ENCODE results near the gene LRP6.
"Not testable (repeated sequence)": the region's sequence is repeated elsewhere in the genome, so short reads cannot be mapped to it uniquely, and the experiment has no call there.

Gene LRP6

GRCh38 chr12:12263909-12264308 lies 2.9 kb downstream of the LRP6 start:
- no peak for ATAC-seq
- TF ChIP-seq ISL1 (CRISPR knock-in tag; IDR thresholded peaks at IDR 0.05) (no peak), PPARA (CRISPR knock-in tag; IDR thresholded peaks at IDR 0.05; ENCODE audit: borderline replicate concordance) (no peak), CSDC2 (CRISPR knock-in tag; IDR thresholded peaks at IDR 0.05) (no peak), ZFP3 (CRISPR knock-in tag; IDR thresholded peaks at IDR 0.05) (no peak), ZNF70 (CRISPR knock-in tag; IDR thresholded peaks at IDR 0.05) (no peak), ZNF8 (CRISPR knock-in tag; IDR thresholded peaks at IDR 0.05) (no peak), ZFP30 (CRISPR knock-in tag; IDR thresholded peaks at IDR 0.05) (no peak), CREB5 (CRISPR knock-in tag; IDR thresholded peaks at IDR 0.05; ENCODE audit: low read depth) (no peak), ZC3H10 (CRISPR knock-in tag; IDR thresholded peaks at IDR 0.05) (no peak), GLIS3 (CRISPR knock-in tag; IDR thresholded peaks at IDR 0.05) (no peak), ZNF565 (CRISPR knock-in tag; conservative IDR thresholded peaks at IDR 0.05; ENCODE audit: low read depth) (no peak), SNAI2 (CRISPR knock-in tag; IDR thresholded peaks at IDR 0.05) (no peak), ESRRG (CRISPR knock-in tag; IDR thresholded peaks at IDR 0.05) (no peak), ARNTL (CRISPR knock-in tag; IDR thresholded peaks at IDR 0.05; ENCODE audit: borderline replicate concordance, low read depth) (no peak), TCF4 (CRISPR knock-in tag; IDR thresholded peaks at IDR 0.05; ENCODE audit: borderline replicate concordance) (no peak)
- TF ChIP-seq, protein P1, sequence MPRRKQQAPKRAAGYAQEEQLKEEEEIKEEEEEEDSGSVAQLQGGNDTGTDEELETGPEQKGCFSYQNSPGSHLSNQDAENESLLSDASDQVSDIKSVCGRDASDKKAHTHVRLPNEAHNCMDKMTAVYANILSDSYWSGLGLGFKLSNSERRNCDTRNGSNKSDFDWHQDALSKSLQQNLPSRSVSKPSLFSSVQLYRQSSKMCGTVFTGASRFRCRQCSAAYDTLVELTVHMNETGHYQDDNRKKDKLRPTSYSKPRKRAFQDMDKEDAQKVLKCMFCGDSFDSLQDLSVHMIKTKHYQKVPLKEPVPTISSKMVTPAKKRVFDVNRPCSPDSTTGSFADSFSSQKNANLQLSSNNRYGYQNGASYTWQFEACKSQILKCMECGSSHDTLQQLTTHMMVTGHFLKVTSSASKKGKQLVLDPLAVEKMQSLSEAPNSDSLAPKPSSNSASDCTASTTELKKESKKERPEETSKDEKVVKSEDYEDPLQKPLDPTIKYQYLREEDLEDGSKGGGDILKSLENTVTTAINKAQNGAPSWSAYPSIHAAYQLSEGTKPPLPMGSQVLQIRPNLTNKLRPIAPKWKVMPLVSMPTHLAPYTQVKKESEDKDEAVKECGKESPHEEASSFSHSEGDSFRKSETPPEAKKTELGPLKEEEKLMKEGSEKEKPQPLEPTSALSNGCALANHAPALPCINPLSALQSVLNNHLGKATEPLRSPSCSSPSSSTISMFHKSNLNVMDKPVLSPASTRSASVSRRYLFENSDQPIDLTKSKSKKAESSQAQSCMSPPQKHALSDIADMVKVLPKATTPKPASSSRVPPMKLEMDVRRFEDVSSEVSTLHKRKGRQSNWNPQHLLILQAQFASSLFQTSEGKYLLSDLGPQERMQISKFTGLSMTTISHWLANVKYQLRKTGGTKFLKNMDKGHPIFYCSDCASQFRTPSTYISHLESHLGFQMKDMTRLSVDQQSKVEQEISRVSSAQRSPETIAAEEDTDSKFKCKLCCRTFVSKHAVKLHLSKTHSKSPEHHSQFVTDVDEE (CRISPR knock-in tag; IDR thresholded peaks at IDR 0.05): no peak
- TF ChIP-seq, protein P2, sequence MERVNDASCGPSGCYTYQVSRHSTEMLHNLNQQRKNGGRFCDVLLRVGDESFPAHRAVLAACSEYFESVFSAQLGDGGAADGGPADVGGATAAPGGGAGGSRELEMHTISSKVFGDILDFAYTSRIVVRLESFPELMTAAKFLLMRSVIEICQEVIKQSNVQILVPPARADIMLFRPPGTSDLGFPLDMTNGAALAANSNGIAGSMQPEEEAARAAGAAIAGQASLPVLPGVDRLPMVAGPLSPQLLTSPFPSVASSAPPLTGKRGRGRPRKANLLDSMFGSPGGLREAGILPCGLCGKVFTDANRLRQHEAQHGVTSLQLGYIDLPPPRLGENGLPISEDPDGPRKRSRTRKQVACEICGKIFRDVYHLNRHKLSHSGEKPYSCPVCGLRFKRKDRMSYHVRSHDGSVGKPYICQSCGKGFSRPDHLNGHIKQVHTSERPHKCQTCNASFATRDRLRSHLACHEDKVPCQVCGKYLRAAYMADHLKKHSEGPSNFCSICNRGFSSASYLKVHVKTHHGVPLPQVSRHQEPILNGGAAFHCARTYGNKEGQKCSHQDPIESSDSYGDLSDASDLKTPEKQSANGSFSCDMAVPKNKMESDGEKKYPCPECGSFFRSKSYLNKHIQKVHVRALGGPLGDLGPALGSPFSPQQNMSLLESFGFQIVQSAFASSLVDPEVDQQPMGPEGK (CRISPR knock-in tag; IDR thresholded peaks at IDR 0.05; ENCODE audit: borderline replicate concordance): no peak

DNA sequence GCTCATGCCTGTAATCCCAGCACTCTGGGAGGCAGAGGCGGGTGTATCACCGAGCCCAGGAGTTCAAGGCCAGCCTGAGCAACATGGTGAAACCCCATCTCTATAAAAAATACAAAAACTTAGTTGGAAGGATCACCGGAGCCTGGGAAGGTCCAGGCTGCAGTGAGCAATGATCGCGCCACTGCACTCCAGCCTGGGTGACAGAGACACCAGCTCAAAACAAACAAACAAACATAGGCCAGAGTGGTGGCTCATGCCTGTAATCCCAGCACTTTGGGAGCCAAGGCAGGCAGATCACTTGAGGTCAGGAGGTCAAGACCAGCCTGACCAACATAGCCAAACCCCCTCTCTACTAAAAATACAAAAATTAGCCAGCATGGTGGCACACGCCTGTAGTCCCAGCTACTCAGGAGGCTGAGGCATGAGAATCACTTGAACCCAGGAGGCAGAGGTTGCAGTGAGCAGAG lies 10.5 kb downstream of the LRP6 start:
- not testable (repeated sequence) for ATAC-seq

GRCh38 chr12:12254553-12254952 lies 12.3 kb downstream of the LRP6 start:
- TF ChIP-seq, protein P3, sequence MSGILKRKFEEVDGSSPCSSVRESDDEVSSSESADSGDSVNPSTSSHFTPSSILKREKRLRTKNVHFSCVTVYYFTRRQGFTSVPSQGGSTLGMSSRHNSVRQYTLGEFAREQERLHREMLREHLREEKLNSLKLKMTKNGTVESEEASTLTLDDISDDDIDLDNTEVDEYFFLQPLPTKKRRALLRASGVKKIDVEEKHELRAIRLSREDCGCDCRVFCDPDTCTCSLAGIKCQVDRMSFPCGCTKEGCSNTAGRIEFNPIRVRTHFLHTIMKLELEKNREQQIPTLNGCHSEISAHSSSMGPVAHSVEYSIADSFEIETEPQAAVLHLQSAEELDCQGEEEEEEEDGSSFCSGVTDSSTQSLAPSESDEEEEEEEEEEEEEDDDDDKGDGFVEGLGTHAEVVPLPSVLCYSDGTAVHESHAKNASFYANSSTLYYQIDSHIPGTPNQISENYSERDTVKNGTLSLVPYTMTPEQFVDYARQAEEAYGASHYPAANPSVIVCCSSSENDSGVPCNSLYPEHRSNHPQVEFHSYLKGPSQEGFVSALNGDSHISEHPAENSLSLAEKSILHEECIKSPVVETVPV (CRISPR knock-in tag; IDR thresholded peaks at IDR 0.05): no peak
- TF ChIP-seq BACH2 (CRISPR knock-in tag; IDR thresholded peaks at IDR 0.05; ENCODE audit: borderline replicate concordance): no peak
- no peak for TF ChIP-seq ZNF70 (CRISPR knock-in tag; IDR thresholded peaks at IDR 0.05)
- no peak for TF ChIP-seq TCF4 (CRISPR knock-in tag; IDR thresholded peaks at IDR 0.05; ENCODE audit: borderline replicate concordance)
- no peak for TF ChIP-seq PPARA (CRISPR knock-in tag; IDR thresholded peaks at IDR 0.05; ENCODE audit: borderline replicate concordance)
- no peak for TF ChIP-seq SNAI2 (CRISPR knock-in tag; IDR thresholded peaks at IDR 0.05)
- TF ChIP-seq, protein P4, sequence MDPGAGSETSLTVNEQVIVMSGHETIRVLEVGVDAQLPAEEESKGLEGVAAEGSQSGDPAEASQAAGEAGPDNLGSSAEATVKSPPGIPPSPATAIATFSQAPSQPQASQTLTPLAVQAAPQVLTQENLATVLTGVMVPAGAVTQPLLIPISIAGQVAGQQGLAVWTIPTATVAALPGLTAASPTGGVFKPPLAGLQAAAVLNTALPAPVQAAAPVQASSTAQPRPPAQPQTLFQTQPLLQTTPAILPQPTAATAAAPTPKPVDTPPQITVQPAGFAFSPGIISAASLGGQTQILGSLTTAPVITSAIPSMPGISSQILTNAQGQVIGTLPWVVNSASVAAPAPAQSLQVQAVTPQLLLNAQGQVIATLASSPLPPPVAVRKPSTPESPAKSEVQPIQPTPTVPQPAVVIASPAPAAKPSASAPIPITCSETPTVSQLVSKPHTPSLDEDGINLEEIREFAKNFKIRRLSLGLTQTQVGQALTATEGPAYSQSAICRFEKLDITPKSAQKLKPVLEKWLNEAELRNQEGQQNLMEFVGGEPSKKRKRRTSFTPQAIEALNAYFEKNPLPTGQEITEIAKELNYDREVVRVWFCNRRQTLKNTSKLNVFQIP (CRISPR knock-in tag; IDR thresholded peaks at IDR 0.05; ENCODE audit: borderline replicate concordance, low read depth): no peak
- no peak for TF ChIP-seq OSR1 (CRISPR knock-in tag; IDR thresholded peaks at IDR 0.05)
- TF ChIP-seq GLIS3 (CRISPR knock-in tag; IDR thresholded peaks at IDR 0.05): no peak
- TF ChIP-seq ESRRG (CRISPR knock-in tag; IDR thresholded peaks at IDR 0.05): no peak
- TF ChIP-seq CSDC2 (CRISPR knock-in tag; IDR thresholded peaks at IDR 0.05): no peak
- no peak for TF ChIP-seq ISL1 (CRISPR knock-in tag; IDR thresholded peaks at IDR 0.05)
- TF ChIP-seq RARB (CRISPR knock-in tag; IDR thresholded peaks at IDR 0.05): no peak
- no peak for TF ChIP-seq ZC3H10 (CRISPR knock-in tag; IDR thresholded peaks at IDR 0.05)
- TF ChIP-seq, protein P1 (CRISPR knock-in tag; IDR thresholded peaks at IDR 0.05): no peak

More at GRCh38 chr12:12254553-12254952, 12.3 kb downstream of the LRP6 start:
- no peak for ATAC-seq

Data from SK-N-SH treated with all-trans-retinoic acid at 6 μM for 48 hours (cell line).